H9 (cell line): Measurements from ENCODE around the gene ITGA8. TPM values are rescaled to one million over a fixed set of nuclear protein-coding genes. Genes with fewer than 3 reads are reported as not detected.

Experiments
- DNase-seq: peaks from one replicate; pipeline ENCODE4 v3.0.0-alpha.2; 2017
- H2AFZ ChIP-seq: one replicate; pipeline ENCODE4 v1.6.1; 2013; ENCODE audit warnings: mild to moderate bottlenecking, low read length, control low read depth, moderate library complexity
- H2AK5ac ChIP-seq: 2 replicates; pipeline ENCODE4 v1.6.1; 2013; ENCODE audit warnings: low read length, control low read depth, mixed read lengths; ENCODE audit not compliant: insufficient read length
- H2BK120ac ChIP-seq: one replicate; pipeline ENCODE4 v1.6.1; 2013; ENCODE audit warnings: low read depth, mild to moderate bottlenecking, low read length, control low read depth, inconsistent platforms; ENCODE audit not compliant: poor library complexity, severe bottlenecking
- H2BK12ac ChIP-seq: 2 replicates; pipeline ENCODE4 v1.6.1; 2013; ENCODE audit warnings: low read length, control low read depth, mixed read lengths, low read depth; ENCODE audit not compliant: insufficient read length
- H2BK15ac ChIP-seq: 2 replicates; pipeline ENCODE4 v1.6.1; 2013; ENCODE audit warnings: low read depth, low read length, control low read depth
- H2BK20ac ChIP-seq: one replicate; pipeline ENCODE4 v1.6.1; 2013; ENCODE audit warnings: low read depth, mild to moderate bottlenecking, low read length, control low read depth, inconsistent platforms; ENCODE audit not compliant: poor library complexity, severe bottlenecking
- H2BK5ac ChIP-seq: 2 replicates; pipeline ENCODE4 v1.6.1; 2013; ENCODE audit warnings: low read length, control low read depth, mixed read lengths; ENCODE audit not compliant: insufficient read length
- H3K14ac ChIP-seq: 2 replicates; pipeline ENCODE4 v1.6.1; 2013; ENCODE audit warnings: low read length, control low read depth; ENCODE audit not compliant: insufficient read depth
- H3K18ac ChIP-seq: 2 replicates; pipeline ENCODE4 v1.6.1; 2013; ENCODE audit warnings: low read depth, mild to moderate bottlenecking, mixed read lengths, low read length, control low read depth; ENCODE audit not compliant: insufficient read length
- H3K23ac ChIP-seq: 2 replicates; pipeline ENCODE4 v1.6.1; 2013; ENCODE audit warnings: low read length, control low read depth, mixed read lengths, low read depth; ENCODE audit not compliant: insufficient read length
- H3K23me2 ChIP-seq: 2 replicates; pipeline ENCODE4 v1.6.1; 2013; ENCODE audit warnings: low read depth, mild to moderate bottlenecking, mixed read lengths, low read length, control low read depth; ENCODE audit not compliant: insufficient read length, poor library complexity, severe bottlenecking
- H3K27ac ChIP-seq: 2 replicates; pipeline ENCODE4 v1.5.1; 2013; ENCODE audit warnings: low read length, control low read depth, mixed read lengths, low read depth; ENCODE audit not compliant: insufficient read length
- H3K27me3 ChIP-seq: 2 replicates; pipeline ENCODE4 v1.6.1; 2013; ENCODE audit warnings: low read length, control low read depth, inconsistent platforms; ENCODE audit not compliant: insufficient read depth
- H3K4ac ChIP-seq: 2 replicates; pipeline ENCODE4 v1.6.1; 2013; ENCODE audit warnings: low read depth, mild to moderate bottlenecking, control low read depth, inconsistent platforms, low read length, moderate library complexity
- H3K4me1 ChIP-seq: 2 replicates; pipeline ENCODE4 v1.6.1; 2013; ENCODE audit warnings: low read length, control low read depth, inconsistent platforms; ENCODE audit not compliant: insufficient read depth
- H3K4me2 ChIP-seq: 2 replicates; pipeline ENCODE4 v1.6.1; 2013; ENCODE audit warnings: low read length, control low read depth, mixed read lengths; ENCODE audit not compliant: insufficient read length, insufficient read depth
- H3K56ac ChIP-seq: 2 replicates; pipeline ENCODE4 v1.6.1; 2013; ENCODE audit warnings: low read depth, mild to moderate bottlenecking, mixed read lengths, low read length, control low read depth; ENCODE audit not compliant: insufficient read length
- H3K79me1 ChIP-seq: 2 replicates; pipeline ENCODE4 v1.6.1; 2013; ENCODE audit warnings: low read depth, mild to moderate bottlenecking, moderate library complexity, low read length, control low read depth, inconsistent platforms; ENCODE audit not compliant: insufficient read depth, poor library complexity, severe bottlenecking
- H3K79me2 ChIP-seq: 2 replicates; pipeline ENCODE4 v1.6.1; 2013; ENCODE audit warnings: low read length, control low read depth, inconsistent platforms; ENCODE audit not compliant: insufficient read depth
- H3K9ac ChIP-seq: 2 replicates; pipeline ENCODE4 v1.6.1; 2013; ENCODE audit warnings: low read length, control low read depth, mixed read lengths; ENCODE audit not compliant: insufficient read length; ENCODE audit errors: extremely low read depth
- H3K9me3 ChIP-seq: one replicate; pipeline ENCODE4 v1.6.1; 2013; ENCODE audit warnings: low read depth, low read length, inconsistent platforms; ENCODE audit not compliant: control insufficient read depth
- H3T11ph ChIP-seq: one replicate; pipeline ENCODE4 v1.6.1; 2013; ENCODE audit warnings: mild to moderate bottlenecking, low read length, control low read depth, inconsistent platforms
- H4K20me1 ChIP-seq: one replicate; pipeline ENCODE4 v1.6.1; 2013; ENCODE audit not compliant: control insufficient read depth, insufficient read length, insufficient read depth
- H4K5ac ChIP-seq: 2 replicates; pipeline ENCODE4 v1.6.1; 2013; ENCODE audit warnings: low read depth, mild to moderate bottlenecking, mixed read lengths, low read length, control low read depth; ENCODE audit not compliant: insufficient read length
- H4K8ac ChIP-seq: replicated peaks from 2 replicates; pipeline ENCODE4 v1.6.1; 2013; ENCODE audit warnings: low read length, control low read depth, mixed read lengths, low read depth; ENCODE audit not compliant: insufficient read length
- H4K91ac ChIP-seq: 2 replicates; pipeline ENCODE4 v1.6.1; 2013; ENCODE audit warnings: low read depth, mild to moderate bottlenecking, moderate library complexity, mixed read lengths, low read length, control low read depth; ENCODE audit not compliant: insufficient read length
- H3K27ac Mint-ChIP-seq, 3 experiments: 2 replicates in 2 of 3; 3 replicates in 1 of 3; pipeline ENCODE4 v1.8.0; 2020 to 2021; ENCODE audit warnings: mixed read lengths in 3 of 3, mild to moderate bottlenecking in 1 of 3, moderate library complexity in 1 of 3
- H3K27me3 Mint-ChIP-seq: 2 replicates; pipeline ENCODE4 v1.8.0; 2021; ENCODE audit warnings: low read depth, mild to moderate bottlenecking, moderate library complexity, mixed read lengths
- H3K36me3 Mint-ChIP-seq, 3 experiments: 2 replicates in 2 of 3; 3 replicates in 1 of 3; pipeline ENCODE4 v1.8.0; 2020 to 2021; ENCODE audit warnings: low read depth in 3 of 3, mixed read lengths in 3 of 3; ENCODE audit not compliant: insufficient read depth in 1 of 3
- H3K4me1 Mint-ChIP-seq, 2 experiments: 2 replicates each; pipeline ENCODE4 v1.8.0; 2020; ENCODE audit warnings: mixed read lengths in 2 of 2
- H3K4me3 Mint-ChIP-seq, 2 experiments: 2 replicates in 1 of 2; 3 replicates in 1 of 2; pipeline ENCODE4 v1.8.0; 2020 to 2021; ENCODE audit warnings: mild to moderate bottlenecking in 2 of 2, mixed read lengths in 2 of 2, moderate library complexity in 1 of 2
- H3K9me3 Mint-ChIP-seq, 2 experiments: 2 replicates in 1 of 2; 3 replicates in 1 of 2; pipeline ENCODE4 v1.8.0; 2020; ENCODE audit warnings: mild to moderate bottlenecking in 2 of 2, mixed read lengths in 2 of 2, moderate library complexity in 1 of 2
- CTCF ChIP-seq: fragments of 200-600 bp; sonication (generic); conservative IDR thresholded peaks from 3 replicates; pipeline ENCODE4 v1.8.0; 2021; ENCODE audit warnings: antibody characterized with exemption, mild to moderate bottlenecking
- WGBS: extraction: QIAGEN DNeasy Blood & Tissue Kit; methylation state at CpG from one replicate; pipeline ENCODE4 v1.1.7; 2013; ENCODE audit warnings: missing lambda C conversion rate, low lambda C conversion rate, mixed read lengths; ENCODE audit not compliant: insufficient read length; ENCODE audit errors: extremely low coverage; 5-methylcytosine and 5-hydroxymethylcytosine counted together
- total RNA-seq: library from RNA; stranded (reverse); gene quantifications from 2 replicates; pipeline ENCODE4 v1.2.1, GENCODE V29; 2021

ITGA8 gene
- total RNA-seq, 1 experiment from 2014 or later, result not detected

- Mint-ChIP-seq H3K4me1 (no peaks in the 10 kb centered on the region), H3K27ac (no peak overlapping the region), H3K9me3 (peaks cover 2% of the 10 kb centered on the region in 2 experiments; a peak in 2 of 5 replicates), H3K36me3 (no peaks in the 10 kb centered on the region), H3K4me3 (no peak overlapping the region), H3K27me3 (peaks cover 13% of the 10 kb centered on the region)
- Histone ChIP-seq H4K5ac (no peak overlapping the region), H3K23ac (no peak overlapping the region), H3K27me3 (no peaks in the 10 kb centered on the region), H3K9me3 (no peaks in the 10 kb centered on the region), H3K56ac (no peak overlapping the region), H3T11ph (no peak overlapping the region), H3K27ac (no peak overlapping the region), H2BK15ac (no peak overlapping the region), H3K4ac (no peak overlapping the region), H3K79me1 (no peaks in the 10 kb centered on the region), H4K20me1 (no peaks in the 10 kb centered on the region), H3K4me1 (no peaks in the 10 kb centered on the region), H2AFZ (no peak overlapping the region), H2BK5ac (no peak overlapping the region), H2BK20ac (no peak overlapping the region), H2AK5ac (no peak overlapping the region), H2BK12ac (no peak overlapping the region), H3K18ac (no peak overlapping the region), H2BK120ac (no peak overlapping the region), H3K23me2 (no peaks in the 10 kb centered on the region), H3K14ac (no peak overlapping the region), H3K79me2 (no peaks in the 10 kb centered on the region), H4K8ac (no peak overlapping the region), H3K4me2 (no peak overlapping the region), H4K91ac (no peak overlapping the region), H3K9ac (no peak overlapping the region)
- TF ChIP-seq CTCF, result no peak
- WGBS, result 100% methylated on average over 2 of the region's 5 CpGs
- DNase-seq, result no peak
Measured at GRCh38 chr10:15670880-15671279, 48.8 kb downstream of the ITGA8 start.
